Bronchial epithelial cell (primary cell): ENCODE data around the gene CHP1. TPM values are rescaled to one million over a fixed set of nuclear protein-coding genes. Genes with fewer than 3 reads are reported as not detected.
A peak's percentile ranks its signal among the peaks of the same experiment; 100 is the strongest.

Experiments used
- DNase-seq: peaks from one replicate; pipeline ENCODE4 v3.0.0-alpha.2; 2010; ENCODE audit warnings: low read depth
- FAIRE-seq: peaks from 2 replicates; lab custom pipeline; 2011; peaks lifted over from hg19 to GRCh38; lab: Jason Lieb, UNC
- H3K27me3 ChIP-seq: 2 replicates; pipeline ENCODE4 v1.5.1; 2011; ENCODE audit warnings: low read length; ENCODE audit not compliant: control insufficient read depth, insufficient read depth
- H3K36me3 ChIP-seq: 2 replicates; pipeline ENCODE4 v1.5.1; 2011; ENCODE audit warnings: low read length; ENCODE audit not compliant: control insufficient read depth, insufficient read depth
- H3K4me3 ChIP-seq: 2 replicates; pipeline ENCODE4 v1.5.1; 2011; ENCODE audit warnings: mild to moderate bottlenecking, low read depth, low read length, control low read depth
- total RNA-seq: library from RNA; depleted of rRNA; stranded (reverse); fragments of >200 nt; gene quantifications from 2 replicates; pipeline ENCODE4 v1.2.1, GENCODE V29; 2014
- TF ChIP-seq, protein P1 (sequence below): IDR thresholded peaks from 2 replicates; pipeline ENCODE4 v1.5.1; 2011; ENCODE audit warnings: mild to moderate bottlenecking, moderate library complexity, low read length, control low read depth, inconsistent platforms; ENCODE audit not compliant: insufficient read depth, severe bottlenecking

Gene CHP1
- total RNA-seq, 1 donor from 2014 or later = 75.8 TPM

- Histone ChIP-seq H3K27me3 (no peaks in the 10 kb centered on the region), H3K36me3 (no peaks in the 10 kb centered on the region), H3K4me3 (no peak overlapping the region)
- FAIRE-seq (no peak), DNase-seq (no peak)
- TF ChIP-seq, protein P1, sequence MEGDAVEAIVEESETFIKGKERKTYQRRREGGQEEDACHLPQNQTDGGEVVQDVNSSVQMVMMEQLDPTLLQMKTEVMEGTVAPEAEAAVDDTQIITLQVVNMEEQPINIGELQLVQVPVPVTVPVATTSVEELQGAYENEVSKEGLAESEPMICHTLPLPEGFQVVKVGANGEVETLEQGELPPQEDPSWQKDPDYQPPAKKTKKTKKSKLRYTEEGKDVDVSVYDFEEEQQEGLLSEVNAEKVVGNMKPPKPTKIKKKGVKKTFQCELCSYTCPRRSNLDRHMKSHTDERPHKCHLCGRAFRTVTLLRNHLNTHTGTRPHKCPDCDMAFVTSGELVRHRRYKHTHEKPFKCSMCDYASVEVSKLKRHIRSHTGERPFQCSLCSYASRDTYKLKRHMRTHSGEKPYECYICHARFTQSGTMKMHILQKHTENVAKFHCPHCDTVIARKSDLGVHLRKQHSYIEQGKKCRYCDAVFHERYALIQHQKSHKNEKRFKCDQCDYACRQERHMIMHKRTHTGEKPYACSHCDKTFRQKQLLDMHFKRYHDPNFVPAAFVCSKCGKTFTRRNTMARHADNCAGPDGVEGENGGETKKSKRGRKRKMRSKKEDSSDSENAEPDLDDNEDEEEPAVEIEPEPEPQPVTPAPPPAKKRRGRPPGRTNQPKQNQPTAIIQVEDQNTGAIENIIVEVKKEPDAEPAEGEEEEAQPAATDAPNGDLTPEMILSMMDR = no peak
Measured at GRCh38 chr15:41203395-41203794, 27.7 kb upstream of the CHP1 start.

GRCh38 chr15:41205315-41205714 is 25.8 kb upstream of the CHP1 start:
- FAIRE-seq (no peak), DNase-seq (no peak)
- Histone ChIP-seq H3K27me3 (no peaks in the 10 kb centered on the region), H3K4me3 (no peak overlapping the region), H3K36me3 (no peaks in the 10 kb centered on the region)
- TF ChIP-seq, protein P1 = no peak

DNA sequence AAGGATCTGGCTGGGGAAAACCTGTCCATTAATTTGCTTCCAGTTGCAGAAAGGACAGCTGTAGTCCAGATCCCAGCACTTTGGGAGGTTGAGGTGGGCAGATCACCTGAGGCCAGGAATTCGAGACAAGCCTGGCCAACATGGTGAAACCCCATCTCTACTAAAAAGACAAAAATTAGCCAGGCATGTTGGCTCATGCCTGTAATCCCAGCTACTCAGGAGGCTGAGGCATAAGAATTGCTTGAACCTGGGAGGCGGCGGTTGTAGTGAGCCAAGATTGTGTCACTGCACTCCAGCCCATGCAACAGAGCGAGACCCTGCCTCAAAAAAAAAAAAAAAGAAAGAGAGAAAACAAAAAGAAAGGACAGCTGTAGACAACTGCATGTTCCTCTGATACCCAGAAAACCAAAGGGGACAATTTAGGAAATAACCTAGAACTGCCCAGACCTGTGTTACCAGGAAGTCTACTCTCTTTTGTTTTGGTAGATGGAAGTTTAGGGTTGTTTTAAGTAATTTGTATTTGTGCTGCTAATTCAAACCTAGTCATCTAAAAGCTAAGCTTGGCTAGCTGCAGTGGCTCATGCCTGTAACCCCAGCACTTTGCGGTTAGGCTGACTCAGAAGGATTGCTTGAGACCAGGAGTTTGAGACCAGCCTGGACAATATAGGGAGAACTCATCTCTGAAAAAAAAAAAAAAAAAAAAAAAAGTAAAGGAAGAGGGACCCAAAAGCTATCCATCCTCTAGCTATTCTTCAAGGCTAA is 23.2 kb upstream of the CHP1 start:
- no peaks in the 10 kb centered on the region for H3K27me3 ChIP-seq
- FAIRE-seq (no peak), DNase-seq (peak; percentile 92)
- H3K4me3 ChIP-seq = no peak overlapping the region
- H3K36me3 ChIP-seq = no peaks in the 10 kb centered on the region
- TF ChIP-seq, protein P1 = no peak

GRCh38 chr15:41215708-41216107 is 15.4 kb upstream of the CHP1 start:
- TF ChIP-seq, protein P1 = no peak
- DNase-seq = no peak
- Histone ChIP-seq H3K4me3 (no peak overlapping the region), H3K36me3 (no peaks in the 10 kb centered on the region), H3K27me3 (no peaks in the 10 kb centered on the region)
- no peak for FAIRE-seq

- Histone ChIP-seq H3K4me3 (no peak overlapping the region), H3K36me3 (no peaks in the 10 kb centered on the region), H3K27me3 (no peaks in the 10 kb centered on the region)
- FAIRE-seq (no peak), DNase-seq (no peak)
- TF ChIP-seq, protein P1 = no peak
Measured at GRCh38 chr15:41218851-41219250, 12.2 kb upstream of the CHP1 start.

DNA sequence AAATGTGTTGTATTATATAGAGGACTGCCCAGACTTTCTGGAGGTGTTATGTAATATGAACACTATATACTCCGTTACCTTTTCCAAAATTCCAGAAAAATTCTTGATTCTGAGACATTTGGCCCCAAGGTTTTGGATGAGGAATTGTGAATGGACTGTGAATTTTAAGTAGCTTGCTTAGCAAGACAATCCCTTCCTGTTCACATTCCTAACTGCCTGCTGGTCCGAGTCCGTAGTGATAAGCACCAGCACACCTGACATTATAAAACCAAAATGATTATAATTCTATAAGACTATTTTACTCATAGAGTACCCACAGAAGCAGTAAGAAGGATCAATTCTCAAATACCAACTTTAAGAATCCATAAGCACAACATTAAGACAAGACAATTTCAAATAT is 11.7 kb upstream of the CHP1 start:
- no peak overlapping the region for H3K4me3 ChIP-seq
- no peak for DNase-seq
- H3K27me3 ChIP-seq = no peaks in the 10 kb centered on the region
- no peaks in the 10 kb centered on the region for H3K36me3 ChIP-seq
- TF ChIP-seq, protein P1 = no peak
- FAIRE-seq = no peak
